Ectodermal cell (in vitro differentiated cells): ENCODE measurements around the gene SFT2D1.

Source experiments
- H3K27ac ChIP-seq: 2 replicates; pipeline ENCODE4 v1.7.0; 2013; ENCODE audit warnings: mild to moderate bottlenecking, low read depth, low read length; ENCODE audit not compliant: insufficient read depth, poor library complexity, severe bottlenecking
- H3K27me3 ChIP-seq: 2 replicates; pipeline ENCODE4 v1.7.0; 2013; ENCODE audit warnings: mild to moderate bottlenecking, low read length; ENCODE audit not compliant: insufficient read depth, control insufficient read depth, poor library complexity, severe bottlenecking
- H3K36me3 ChIP-seq: one replicate; pipeline ENCODE4 v1.7.0; 2013; ENCODE audit warnings: low read length; ENCODE audit not compliant: control insufficient read depth, insufficient read depth
- H3K4me1 ChIP-seq: one replicate; pipeline ENCODE4 v1.7.0; 2013; ENCODE audit warnings: low read length; ENCODE audit not compliant: control insufficient read depth, insufficient read depth
- H3K4me3 ChIP-seq: 2 replicates; pipeline ENCODE4 v1.7.0; 2013; ENCODE audit warnings: low read depth, low read length, control low read depth; ENCODE audit not compliant: insufficient read depth
- H3K9me3 ChIP-seq: 2 replicates; pipeline ENCODE4 v1.7.0; 2013; ENCODE audit warnings: mild to moderate bottlenecking, low read length, moderate library complexity; ENCODE audit not compliant: control insufficient read depth
- WGBS, 2 experiments: methylation state at CpG; one replicate each; pipeline ENCODE4 v1.1.7; 2013; ENCODE audit warnings: missing lambda C conversion rate in 2 of 2; 5-methylcytosine and 5-hydroxymethylcytosine counted together

Gene SFT2D1

GRCh38 chr6:166318649-166319600 is 23.4 kb downstream of the SFT2D1 start:
- WGBS, 2 experiments = 89 to 90% methylated on average over 18 of the region's 18 CpGs
- no peaks in the 10 kb centered on the region for H3K4me1 ChIP-seq
- H3K27ac ChIP-seq = no peak overlapping the region
- H3K36me3 ChIP-seq = no peaks in the 10 kb centered on the region
- no peak overlapping the region for H3K4me3 ChIP-seq
- H3K9me3 ChIP-seq = no peaks in the 10 kb centered on the region
- H3K27me3 ChIP-seq = no peaks in the 10 kb centered on the region

- no peaks in the 10 kb centered on the region for H3K27me3 ChIP-seq
- H3K4me1 ChIP-seq = no peaks in the 10 kb centered on the region
- H3K27ac ChIP-seq = no peak overlapping the region
- WGBS, 2 experiments = 89 to 93% methylated on average over 14 of the region's 14 CpGs
- H3K4me3 ChIP-seq = no peak overlapping the region
- H3K36me3 ChIP-seq = no peaks in the 10 kb centered on the region
- H3K9me3 ChIP-seq = no peaks in the 10 kb centered on the region
These were observed 24.1 kb downstream of the SFT2D1 start for GRCh38 chr6:166318227-166318626.

- 90 to 92% methylated on average over 19 of the region's 19 CpGs for WGBS, 2 experiments
- Histone ChIP-seq H3K4me3 (no peak overlapping the region), H3K4me1 (no peaks in the 10 kb centered on the region), H3K9me3 (no peaks in the 10 kb centered on the region), H3K27me3 (no peaks in the 10 kb centered on the region), H3K36me3 (no peaks in the 10 kb centered on the region), H3K27ac (no peak overlapping the region)
These were observed 24.8 kb downstream of the SFT2D1 start for GRCh38 chr6:166317261-166318212.

GRCh38 chr6:166315436-166315835 is 26.9 kb downstream of the SFT2D1 start:
- peaks cover 6% of the 10 kb centered on the region for H3K27me3 ChIP-seq
- H3K36me3 ChIP-seq = no peaks in the 10 kb centered on the region
- no peaks in the 10 kb centered on the region for H3K4me1 ChIP-seq
- H3K9me3 ChIP-seq = no peaks in the 10 kb centered on the region
- H3K27ac ChIP-seq = no peak overlapping the region
- H3K4me3 ChIP-seq = no peak overlapping the region
- 91 to 94% methylated on average over 11 of the region's 11 CpGs for WGBS, 2 experiments

GRCh38 chr6:166314454-166314853 is 27.9 kb downstream of the SFT2D1 start:
- no peak overlapping the region for H3K27ac ChIP-seq
- no peak overlapping the region for H3K4me3 ChIP-seq
- 84 to 86% methylated on average over 7 of the region's 9 CpGs for WGBS, 2 experiments
- H3K36me3 ChIP-seq = no peaks in the 10 kb centered on the region
- H3K4me1 ChIP-seq = no peaks in the 10 kb centered on the region
- no peaks in the 10 kb centered on the region for H3K9me3 ChIP-seq
- peaks cover 16% of the 10 kb centered on the region for H3K27me3 ChIP-seq

GRCh38 chr6:166313255-166314070 is 28.9 kb downstream of the SFT2D1 start:
- H3K27ac ChIP-seq = no peak overlapping the region
- WGBS, 2 experiments = 58 to 59% methylated on average over 18 of the region's 18 CpGs
- H3K36me3 ChIP-seq = no peaks in the 10 kb centered on the region
- no peak overlapping the region for H3K4me3 ChIP-seq
- H3K4me1 ChIP-seq = peaks cover 8% of the 10 kb centered on the region
- peaks cover 26% of the 10 kb centered on the region for H3K27me3 ChIP-seq
- H3K9me3 ChIP-seq = no peaks in the 10 kb centered on the region

- H3K4me1 ChIP-seq = peaks cover 10% of the 10 kb centered on the region
- 71% methylated on average over 1 of the region's 1 CpG; no CpG with 5 or more reads in 1 of the 2 experiments for WGBS, 2 experiments
- no peak overlapping the region for H3K4me3 ChIP-seq
- no peaks in the 10 kb centered on the region for H3K36me3 ChIP-seq
- no peaks in the 10 kb centered on the region for H3K9me3 ChIP-seq
- no peak overlapping the region for H3K27ac ChIP-seq
- peaks cover 32% of the 10 kb centered on the region for H3K27me3 ChIP-seq
These were observed 29.5 kb downstream of the SFT2D1 start for GRCh38 chr6:166312832-166313231.

- 84 to 85% methylated on average over 12 of the region's 12 CpGs for WGBS, 2 experiments
- H3K9me3 ChIP-seq = no peaks in the 10 kb centered on the region
- H3K27me3 ChIP-seq = peaks cover 54% of the 10 kb centered on the region
- H3K27ac ChIP-seq = no peak overlapping the region
- no peak overlapping the region for H3K4me3 ChIP-seq
- peaks cover 10% of the 10 kb centered on the region for H3K4me1 ChIP-seq
- H3K36me3 ChIP-seq = no peaks in the 10 kb centered on the region
These were observed 31.7 kb downstream of the SFT2D1 start for GRCh38 chr6:166310634-166311033.

- H3K9me3 ChIP-seq = no peaks in the 10 kb centered on the region
- H3K27me3 ChIP-seq = peaks cover 61% of the 10 kb centered on the region
- no peak overlapping the region for H3K4me3 ChIP-seq
- H3K4me1 ChIP-seq = peaks cover 10% of the 10 kb centered on the region
- H3K27ac ChIP-seq = no peak overlapping the region
- no peaks in the 10 kb centered on the region for H3K36me3 ChIP-seq
- 93% methylated on average over 9 of the region's 9 CpGs for WGBS, 2 experiments
These were observed 32.4 kb downstream of the SFT2D1 start for GRCh38 chr6:166309977-166310376.
